Measurements from ENCODE around the gene TMEM222. TPM values are rescaled to one million over a fixed set of nuclear protein-coding genes. Genes with fewer than 3 reads are reported as not detected.
"Not testable (repeated sequence)": the region's sequence is repeated elsewhere in the genome, so short reads cannot be mapped to it uniquely, and the experiment has no call there.

The TMEM222 gene
- total RNA-seq, 1 experiment from 2014 or later = 34.8 TPM

DNA sequence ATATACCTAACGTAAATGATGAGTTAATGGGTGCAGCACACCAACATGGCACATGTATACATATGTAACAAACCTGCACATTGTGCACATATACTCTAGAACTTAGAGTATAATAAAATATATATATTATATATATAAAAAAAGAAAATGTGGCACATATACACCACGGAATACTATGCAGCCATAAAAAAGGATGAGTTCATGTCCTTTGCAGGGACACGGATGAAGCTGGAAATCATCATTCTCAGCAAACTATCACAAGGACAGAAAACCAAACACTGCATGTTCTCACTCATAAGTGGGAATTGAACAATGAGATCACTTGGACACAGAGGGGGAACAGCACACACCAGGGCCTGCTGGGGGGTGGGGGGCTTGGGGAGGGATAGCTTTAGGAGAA, 62.8 kb downstream of the TMEM222 start:
- in situ Hi-C loops (cut with HindIII; ENCODE audit: low pct_unique_long_range_greater_than_20kb, low sequenced_read_pairs); DNase-seq (ENCODE audit: low read depth): not testable (repeated sequence)

Other genes with a start within 250 kb of the TMEM222 start
- 2.9 and 4.3 TPM in 2 replicates for gene SLC9A1, start 167.0 kb upstream of the TMEM222 start, total RNA-seq (2014; rRNA removed; shearing (Covaris generic); ENCODE audit: low replicate concordance)
- 7.0 and 11.6 TPM in 2 replicates for gene WDTC1, start 87.5 kb upstream of the TMEM222 start, total RNA-seq (2014; rRNA removed; shearing (Covaris generic); ENCODE audit: low replicate concordance)
- 39.3 and 46.3 TPM in 2 replicates for gene SYTL1, start 19.9 kb downstream of the TMEM222 start, total RNA-seq (2014; rRNA removed; shearing (Covaris generic); ENCODE audit: low replicate concordance)
- gene MAP3K6, start 44.8 kb downstream of the TMEM222 start, total RNA-seq (2014; rRNA removed; shearing (Covaris generic); ENCODE audit: low replicate concordance) = 15.2 and 18.8 TPM in 2 replicates
- not detected in 2 replicates for gene FCN3, start 52.7 kb downstream of the TMEM222 start, total RNA-seq (2014; rRNA removed; shearing (Covaris generic); ENCODE audit: low replicate concordance)
- gene CD164L2, start 61.2 kb downstream of the TMEM222 start, total RNA-seq (2014; rRNA removed; shearing (Covaris generic); ENCODE audit: low replicate concordance) = not detected in 2 replicates
- gene GPR3, start 70.5 kb downstream of the TMEM222 start, total RNA-seq (2014; rRNA removed; shearing (Covaris generic); ENCODE audit: low replicate concordance) = 1.7 TPM in 1 of 2 replicates, not detected in the other
- 17.3 and 18.7 TPM in 2 replicates for gene WASF2, start 168.0 kb downstream of the TMEM222 start, total RNA-seq (2014; rRNA removed; shearing (Covaris generic); ENCODE audit: low replicate concordance)